Measurements from ENCODE around the gene PIM2. TPM values are rescaled to one million over a fixed set of nuclear protein-coding genes. Genes with fewer than 3 reads are reported as not detected.

Gene PIM2
- total RNA-seq, 1 experiment from 2014 or later, result 27.2 TPM

DNA sequence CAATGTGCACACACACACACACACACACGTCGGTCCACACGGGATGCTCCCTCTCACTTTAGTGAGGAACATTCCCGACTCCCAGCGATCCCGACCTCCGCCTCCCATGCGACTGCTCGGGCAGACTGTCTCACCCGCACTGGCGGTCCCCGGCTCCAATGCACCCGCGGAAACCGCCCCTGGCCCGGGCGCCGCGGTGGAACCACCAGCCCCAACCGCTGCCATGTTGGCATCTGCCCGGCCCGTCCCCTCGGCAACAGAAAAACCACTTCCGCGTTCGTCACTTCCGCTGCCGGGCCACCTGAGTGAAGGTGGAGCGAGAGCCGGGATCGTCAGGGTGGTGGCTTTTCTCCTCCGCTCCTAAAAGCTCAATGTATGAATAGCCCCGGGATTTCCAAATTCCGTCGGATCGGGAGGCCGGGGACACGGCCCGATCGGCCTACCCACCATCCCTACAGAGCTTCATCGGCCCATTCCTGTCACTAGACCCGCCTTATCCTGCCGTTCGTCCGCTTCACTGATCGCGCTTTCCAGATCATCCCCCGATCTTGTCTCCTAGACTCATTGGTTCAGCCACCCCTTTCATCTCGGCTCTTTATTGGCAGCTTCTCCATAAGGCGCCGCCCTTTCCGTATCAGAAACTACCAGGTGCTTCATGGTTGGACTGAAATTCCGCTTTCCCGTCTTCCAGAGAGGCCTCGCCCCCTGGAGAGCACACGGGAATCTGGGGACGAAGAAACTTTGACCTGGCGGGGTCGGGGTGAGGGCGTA is 7.2 kb downstream of the PIM2 start, which contains the start of gene SLC35A2:
Gene SLC35A2 (minus strand): TSS at position 235 of the 771 bp plus-strand sequence. CDS start 10 bp downstream, at position 225.
- in situ Hi-C loops (cut with HindIII; ENCODE audit: low pct_unique_long_range_greater_than_20kb, low sequenced_read_pairs), result no loop called here
- DNase-seq (ENCODE audit: low read depth), result peak; percentile 83

- DNase-seq (ENCODE audit: low read depth), result no peak
- in situ Hi-C loops (cut with HindIII; ENCODE audit: low pct_unique_long_range_greater_than_20kb, low sequenced_read_pairs), result no loop called here
These were observed 7.9 kb downstream of the PIM2 start for GRCh38 chrX:48910926-48911411.

GRCh38 chrX:48909703-48910294 is 9.0 kb downstream of the PIM2 start:
- in situ Hi-C loops (cut with HindIII; ENCODE audit: low pct_unique_long_range_greater_than_20kb, low sequenced_read_pairs), result no loop called here
- no peak for DNase-seq (ENCODE audit: low read depth)

GRCh38 chrX:48908600-48908999 is 10.2 kb downstream of the PIM2 start:
- in situ Hi-C loops (cut with HindIII; ENCODE audit: low pct_unique_long_range_greater_than_20kb, low sequenced_read_pairs), result no loop called here
- DNase-seq (ENCODE audit: low read depth), result no peak

DNA sequence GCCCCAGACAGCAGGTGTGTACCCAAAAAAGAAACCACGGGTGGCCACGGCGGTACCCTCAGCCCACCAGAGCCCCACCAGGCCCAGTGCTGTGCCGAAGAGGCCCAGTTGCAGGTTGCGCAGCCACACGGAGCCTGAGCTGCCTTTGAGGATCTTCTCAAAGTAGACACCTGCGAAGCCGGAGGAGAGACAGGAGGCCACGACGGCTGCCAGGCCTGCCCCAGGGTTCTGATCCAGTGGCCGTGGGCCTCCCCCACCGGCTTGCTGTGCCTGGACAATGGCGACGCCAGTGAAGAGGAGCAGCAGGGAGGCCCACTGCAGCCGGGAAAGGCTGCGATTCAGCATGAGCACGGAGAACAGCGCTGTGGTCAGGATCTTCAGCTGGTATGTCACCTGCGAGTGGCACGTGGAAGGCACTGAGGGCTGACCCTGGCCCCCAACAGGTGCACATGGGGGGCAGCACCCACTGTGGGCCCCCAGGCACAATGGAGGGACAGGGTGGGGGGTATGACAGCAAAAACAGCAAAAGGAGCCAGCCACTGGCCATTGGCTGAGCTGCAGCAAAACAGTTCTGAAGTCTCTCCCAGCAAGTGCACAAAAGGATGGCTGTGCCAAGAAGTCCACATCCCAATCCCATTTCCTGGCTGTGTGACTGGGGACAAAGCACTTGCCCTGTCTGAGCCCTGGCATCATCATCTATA is 13.6 kb downstream of the PIM2 start:
- in situ Hi-C loops (cut with HindIII; ENCODE audit: low pct_unique_long_range_greater_than_20kb, low sequenced_read_pairs), result no loop called here
- DNase-seq (ENCODE audit: low read depth), result no peak

GRCh38 chrX:48904626-48905025 is 14.2 kb downstream of the PIM2 start:
- no peak for DNase-seq (ENCODE audit: low read depth)

DNA sequence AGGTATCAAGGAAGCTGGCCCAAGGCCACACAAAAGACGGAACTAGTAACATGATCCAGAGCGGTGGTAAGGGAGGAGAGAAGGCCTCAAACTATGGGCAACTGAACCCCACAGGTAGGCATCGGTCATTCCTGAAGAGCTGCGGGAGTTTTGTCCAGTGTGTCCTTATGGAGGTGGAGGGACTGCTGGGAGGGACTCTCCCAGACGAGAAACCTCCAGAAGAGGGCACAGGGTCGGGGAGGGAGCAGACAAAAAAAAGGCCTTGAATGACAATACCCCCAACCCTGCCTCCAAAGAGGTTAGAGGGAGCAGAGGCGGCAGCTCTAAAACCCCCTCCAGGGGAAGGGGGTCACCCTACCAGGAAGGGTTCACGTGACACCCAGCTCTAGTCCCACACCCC is 14.6 kb downstream of the PIM2 start:
- no peak for DNase-seq (ENCODE audit: low read depth)
- in situ Hi-C loops (cut with HindIII; ENCODE audit: low pct_unique_long_range_greater_than_20kb, low sequenced_read_pairs), result no loop called here

More at GRCh38 chrX:48904626-48905025, 14.2 kb downstream of the PIM2 start:
- in situ Hi-C loops (cut with HindIII; ENCODE audit: low pct_unique_long_range_greater_than_20kb, low sequenced_read_pairs), result no loop called here

- in situ Hi-C loops (cut with HindIII; ENCODE audit: low pct_unique_long_range_greater_than_20kb, low sequenced_read_pairs), result no loop called here
- no peak for DNase-seq (ENCODE audit: low read depth)
These were observed 15.5 kb downstream of the PIM2 start for GRCh38 chrX:48903290-48903689.

DNA sequence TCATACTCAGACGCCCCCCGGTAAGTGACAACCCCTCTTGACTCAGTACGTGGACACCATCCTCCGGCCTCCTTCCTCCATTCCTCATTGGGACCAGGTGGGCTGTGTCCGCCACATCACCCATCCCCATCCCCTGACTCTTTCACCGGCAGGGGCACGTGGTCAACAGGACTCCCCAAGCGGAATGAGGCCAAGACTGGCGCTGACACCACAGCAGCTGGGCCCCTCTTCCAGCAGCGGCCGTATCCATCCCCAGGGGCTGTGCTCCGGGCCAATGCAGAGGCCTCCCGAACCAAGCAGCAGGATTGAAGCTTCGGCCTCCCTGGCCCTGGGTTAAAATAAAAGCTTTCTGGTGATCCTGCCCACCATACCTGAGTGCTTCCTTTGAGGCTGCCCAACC is 16.0 kb downstream of the PIM2 start:
- no peak for DNase-seq (ENCODE audit: low read depth)
- in situ Hi-C loops (cut with HindIII; ENCODE audit: low pct_unique_long_range_greater_than_20kb, low sequenced_read_pairs), result no loop called here

GRCh38 chrX:48902135-48902534 is 16.7 kb downstream of the PIM2 start:
- in situ Hi-C loops (cut with HindIII; ENCODE audit: low pct_unique_long_range_greater_than_20kb, low sequenced_read_pairs), result no loop called here
- no peak for DNase-seq (ENCODE audit: low read depth)

DNA sequence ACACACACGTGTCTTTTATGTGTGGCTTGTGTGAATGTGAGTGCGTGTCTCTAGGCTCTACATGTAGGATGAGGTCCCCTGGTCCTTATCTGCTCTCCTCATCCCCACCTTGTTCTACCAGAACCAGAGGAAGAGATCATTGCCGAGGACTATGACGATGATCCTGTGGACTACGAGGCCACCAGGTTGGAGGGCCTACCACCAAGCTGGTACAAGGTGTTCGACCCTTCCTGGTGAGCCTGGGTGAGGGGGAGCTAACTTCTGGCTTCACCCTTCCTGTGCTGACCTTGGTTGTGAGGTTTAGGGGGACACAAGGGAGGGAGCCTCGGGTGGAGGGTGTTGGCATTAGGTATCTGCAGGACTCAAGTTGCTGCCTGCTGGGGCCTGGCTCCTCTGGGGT is 17.8 kb downstream of the PIM2 start:
- DNase-seq (ENCODE audit: low read depth), result no peak
- in situ Hi-C loops (cut with HindIII; ENCODE audit: low pct_unique_long_range_greater_than_20kb, low sequenced_read_pairs), result no loop called here

DNA sequence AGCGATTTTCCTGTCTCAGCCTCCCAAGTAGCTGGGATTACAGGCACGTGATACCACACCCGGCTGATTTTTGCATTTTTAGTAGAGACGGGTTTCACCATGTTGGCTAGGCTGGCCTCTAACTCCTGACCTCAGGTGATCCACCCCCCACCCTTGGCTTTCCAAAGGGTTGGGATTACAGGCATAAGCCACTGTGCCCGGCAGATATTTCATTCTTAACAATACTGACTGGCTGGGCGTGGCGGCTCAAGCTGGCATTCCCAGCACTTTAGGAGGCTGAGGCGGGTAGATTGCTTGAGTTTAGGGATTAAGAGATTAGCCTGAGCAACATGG is 19.8 kb downstream of the PIM2 start:
- in situ Hi-C loops (cut with HindIII; ENCODE audit: low pct_unique_long_range_greater_than_20kb, low sequenced_read_pairs), result no loop called here
- DNase-seq (ENCODE audit: low read depth), result no peak

- in situ Hi-C loops (cut with HindIII; ENCODE audit: low pct_unique_long_range_greater_than_20kb, low sequenced_read_pairs), result no loop called here
These were observed 21.1 kb downstream of the PIM2 start, which contains the start of the genes PQBP1 and TIMM17B for GRCh38 chrX:48897625-48898306. Gene PQBP1, plus strand, starts transcription at chrX:48897930. Its CDS starts 580 bp downstream, at chrX:48898510. Gene TIMM17B, minus strand, starts transcription at chrX:48897768. Its CDS starts 19 bp downstream, at chrX:48897749.

GRCh38 chrX:48897157-48897624 is 21.6 kb downstream of the PIM2 start:
- in situ Hi-C loops (cut with HindIII; ENCODE audit: low pct_unique_long_range_greater_than_20kb, low sequenced_read_pairs), result no loop called here
- DNase-seq (ENCODE audit: low read depth), result peak; percentile 78

More at GRCh38 chrX:48897625-48898306, 21.1 kb downstream of the PIM2 start, which contains the start of the genes PQBP1 and TIMM17B:
- DNase-seq (ENCODE audit: low read depth), result peak; percentile 93

- DNase-seq (ENCODE audit: low read depth), result no peak
- in situ Hi-C loops (cut with HindIII; ENCODE audit: low pct_unique_long_range_greater_than_20kb, low sequenced_read_pairs), result no loop called here
These were observed 22.2 kb downstream of the PIM2 start for GRCh38 chrX:48896611-48897011.

DNA sequence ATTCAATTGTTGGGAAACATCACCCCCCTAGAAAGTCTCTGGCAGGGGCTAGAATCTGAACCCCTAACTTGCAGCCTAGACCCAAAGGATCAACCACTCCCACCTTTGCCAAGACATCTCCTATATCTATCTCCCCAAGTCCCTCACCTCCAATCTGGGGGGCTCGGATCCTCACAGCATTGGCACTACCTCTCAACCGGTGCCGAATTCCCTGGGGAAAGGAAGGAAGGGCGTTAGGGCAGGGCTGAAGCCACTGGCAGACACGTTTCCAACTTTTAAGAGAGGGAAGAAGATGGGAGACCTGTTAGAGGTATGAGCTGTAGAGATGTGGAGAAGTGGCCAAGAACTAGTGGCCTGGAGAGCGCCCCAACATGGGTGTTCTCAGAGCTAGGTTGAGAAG is 23.9 kb downstream of the PIM2 start:
- in situ Hi-C loops (cut with HindIII; ENCODE audit: low pct_unique_long_range_greater_than_20kb, low sequenced_read_pairs), result no loop called here
- DNase-seq (ENCODE audit: low read depth), result no peak

DNA sequence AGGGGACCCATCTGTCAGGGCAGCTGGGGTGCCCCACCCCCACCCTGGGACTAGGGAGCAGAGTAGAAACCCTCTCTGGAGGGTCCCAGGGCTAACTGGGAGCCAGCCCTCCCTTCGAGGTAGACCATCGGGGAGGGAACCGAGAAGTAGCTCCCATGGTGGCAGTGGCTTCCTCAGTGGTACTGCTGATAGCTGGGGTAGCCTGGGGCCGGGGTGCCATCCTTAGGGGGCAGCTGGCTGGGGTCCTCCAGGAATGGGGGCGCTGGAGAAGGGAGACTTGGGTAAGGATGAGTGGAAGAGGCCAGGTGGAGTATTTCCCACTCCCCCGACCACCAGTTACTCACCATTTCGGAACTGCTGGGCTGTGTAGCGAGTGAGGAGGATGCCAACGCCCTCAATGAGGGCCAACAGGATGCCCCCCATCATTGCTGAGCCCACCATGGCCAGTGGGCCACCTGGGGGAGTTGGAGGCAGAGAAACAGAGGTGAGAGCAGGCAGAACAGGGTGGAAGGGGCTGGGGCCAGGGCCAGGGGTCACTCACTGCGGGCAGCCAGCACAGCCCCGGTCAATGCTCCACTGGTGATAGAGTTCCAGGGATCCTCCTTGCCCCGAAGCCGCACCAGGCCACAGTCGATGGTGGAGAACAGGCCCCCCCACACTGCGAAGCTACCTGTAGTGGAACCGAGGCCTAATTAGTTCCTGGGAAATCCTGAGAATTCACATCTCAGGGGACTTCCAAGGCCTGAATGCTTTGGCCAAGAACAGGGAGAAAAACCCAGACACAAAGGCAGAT is 25.1 kb downstream of the PIM2 start:
- in situ Hi-C loops (cut with HindIII; ENCODE audit: low pct_unique_long_range_greater_than_20kb, low sequenced_read_pairs), result no loop called here
- no peak for DNase-seq (ENCODE audit: low read depth)

GRCh38 chrX:48892896-48893295 is 25.9 kb downstream of the PIM2 start:
- DNase-seq (ENCODE audit: low read depth), result no peak
- in situ Hi-C loops (cut with HindIII; ENCODE audit: low pct_unique_long_range_greater_than_20kb, low sequenced_read_pairs), result no loop called here
